Measurements from ENCODE around the gene TREML2.
"Not testable (repeated sequence)": the region's sequence is repeated elsewhere in the genome, so short reads cannot be mapped to it uniquely, and the experiment has no call there.

GRCh38 chr6:41189046-41189445 lies 11.9 kb downstream of the TREML2 start:
- TF ChIP-seq, protein P1, sequence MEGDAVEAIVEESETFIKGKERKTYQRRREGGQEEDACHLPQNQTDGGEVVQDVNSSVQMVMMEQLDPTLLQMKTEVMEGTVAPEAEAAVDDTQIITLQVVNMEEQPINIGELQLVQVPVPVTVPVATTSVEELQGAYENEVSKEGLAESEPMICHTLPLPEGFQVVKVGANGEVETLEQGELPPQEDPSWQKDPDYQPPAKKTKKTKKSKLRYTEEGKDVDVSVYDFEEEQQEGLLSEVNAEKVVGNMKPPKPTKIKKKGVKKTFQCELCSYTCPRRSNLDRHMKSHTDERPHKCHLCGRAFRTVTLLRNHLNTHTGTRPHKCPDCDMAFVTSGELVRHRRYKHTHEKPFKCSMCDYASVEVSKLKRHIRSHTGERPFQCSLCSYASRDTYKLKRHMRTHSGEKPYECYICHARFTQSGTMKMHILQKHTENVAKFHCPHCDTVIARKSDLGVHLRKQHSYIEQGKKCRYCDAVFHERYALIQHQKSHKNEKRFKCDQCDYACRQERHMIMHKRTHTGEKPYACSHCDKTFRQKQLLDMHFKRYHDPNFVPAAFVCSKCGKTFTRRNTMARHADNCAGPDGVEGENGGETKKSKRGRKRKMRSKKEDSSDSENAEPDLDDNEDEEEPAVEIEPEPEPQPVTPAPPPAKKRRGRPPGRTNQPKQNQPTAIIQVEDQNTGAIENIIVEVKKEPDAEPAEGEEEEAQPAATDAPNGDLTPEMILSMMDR (IDR thresholded peaks at IDR 0.05; ENCODE audit: insufficient read depth, low read length) = not testable (repeated sequence)
- not testable (repeated sequence) for TF ChIP-seq SPI1 (IDR thresholded peaks at IDR 0.05; ENCODE audit: borderline replicate concordance, low read depth); POLR2AphosphoS5 (IDR thresholded peaks at IDR 0.05; ENCODE audit: low read depth)
